DND-41 (cell line): ENCODE results near the gene SAMMSON.

Experiments
- CTCF ChIP-seq: IDR thresholded peaks from 2 replicates; pipeline ENCODE4 v1.5.1; 2012; ENCODE audit warnings: borderline replicate concordance, low read length, moderate library complexity, mild to moderate bottlenecking; ENCODE audit not compliant: poor library complexity, severe bottlenecking; ENCODE audit errors: extremely low read depth
- EZH2 ChIP-seq: IDR thresholded peaks from 3 replicates; pipeline ENCODE4 v1.6.1; 2012; ENCODE audit warnings: borderline replicate concordance, low read depth, mild to moderate bottlenecking, moderate library complexity, low read length, inconsistent platforms; ENCODE audit not compliant: severe bottlenecking

- TF ChIP-seq CTCF (no peak), EZH2 (no peak)
These were observed 14.3 kb upstream of the SAMMSON start for GRCh38 chr3:69985266-69985665.
